Liver (tissue), 9 donors: Measurements from ENCODE around the gene RNF175. TPM values are rescaled to one million over a fixed set of nuclear protein-coding genes. Genes with fewer than 3 reads are reported as not detected.

Experiments
- DNase-seq: peaks from one replicate; pipeline ENCODE4 v3.0.0-alpha.2; 2017; ENCODE audit warnings: low spot score
- H3K27ac ChIP-seq, 2 donors: one replicate each; pipeline ENCODE4 v1.7.0; 2013; ENCODE audit warnings: inconsistent platforms in 2 of 2, low read length in 2 of 2, control low read depth in 1 of 2, low read depth in 1 of 2, mild to moderate bottlenecking in 1 of 2
- H3K27me3 ChIP-seq, 4 donors: one replicate each; pipeline versions ENCODE4 v1.6.1 to v1.7.0; 2013; ENCODE audit warnings: low read length in 3 of 4, inconsistent platforms in 1 of 4, mild to moderate bottlenecking in 1 of 4, moderate library complexity in 1 of 4; ENCODE audit not compliant: control insufficient read depth in 4 of 4, insufficient read depth in 4 of 4
- H3K36me3 ChIP-seq, 4 donors: one replicate each; pipeline versions ENCODE4 v1.6.1 to v1.7.0; 2013; ENCODE audit warnings: low read length in 3 of 4, mild to moderate bottlenecking in 3 of 4, low read depth in 1 of 4, moderate library complexity in 1 of 4; ENCODE audit not compliant: control insufficient read depth in 4 of 4, insufficient read depth in 3 of 4
- H3K4me1 ChIP-seq, 4 donors: one replicate each; pipeline versions ENCODE4 v1.6.1 to v1.7.0; 2013; ENCODE audit warnings: low read length in 3 of 4, mild to moderate bottlenecking in 3 of 4, moderate library complexity in 1 of 4; ENCODE audit not compliant: control insufficient read depth in 4 of 4, insufficient read depth in 4 of 4
- H3K4me3 ChIP-seq, 3 donors: one replicate each; pipeline versions ENCODE4 v1.6.1 to v1.7.0; 2013; ENCODE audit warnings: low read length in 3 of 3, control low read depth in 1 of 3, low read depth in 1 of 3, mild to moderate bottlenecking in 1 of 3
- H3K9ac ChIP-seq, 2 donors: one replicate each; pipeline ENCODE4 v1.7.0; 2013; ENCODE audit warnings: low read length in 2 of 2, mild to moderate bottlenecking in 2 of 2, moderate library complexity in 2 of 2, control low read depth in 1 of 2, low read depth in 1 of 2
- H3K9me3 ChIP-seq, 4 donors: one replicate each; pipeline versions ENCODE4 v1.6.1 to v1.7.0; 2013; ENCODE audit warnings: low read length in 3 of 4; ENCODE audit not compliant: control insufficient read depth in 4 of 4
- ATF3 ChIP-seq: IDR thresholded peaks from 2 replicates; pipeline ENCODE4 v1.6.1; 2016; ENCODE audit warnings: antibody characterized with exemption
- CTCF ChIP-seq: fragments of 150-350 bp; IDR thresholded peaks from 2 replicates; pipeline ENCODE4 v1.5.1; 2017; ENCODE audit warnings: improper control_type of control experiment, low read depth, low read length; ENCODE audit not compliant: missing input control
- EGR1 ChIP-seq, 2 donors: IDR thresholded peaks; 2 replicates each; pipeline ENCODE4 v1.6.1; 2016 to 2018; ENCODE audit warnings: antibody characterized with exemption in 2 of 2, low read depth in 2 of 2
- FOXA1 ChIP-seq: IDR thresholded peaks from 2 replicates; pipeline ENCODE4 v1.6.1; 2016; ENCODE audit warnings: antibody characterized with exemption
- FOXA2 ChIP-seq: IDR thresholded peaks from 2 replicates; pipeline ENCODE4 v1.6.1; 2016; ENCODE audit warnings: antibody characterized with exemption
- GABPA ChIP-seq, 2 donors: IDR thresholded peaks in 1 of 2; conservative IDR thresholded peaks in 1 of 2; 2 replicates each; pipeline ENCODE4 v1.6.1; 2016; ENCODE audit warnings: antibody characterized with exemption in 2 of 2, mild to moderate bottlenecking in 1 of 2, moderate library complexity in 1 of 2
- HNF4A ChIP-seq, 2 donors: conservative IDR thresholded peaks; 2 replicates each; pipeline ENCODE4 v1.6.1; 2016; ENCODE audit warnings: antibody characterized with exemption in 2 of 2, mild to moderate bottlenecking in 2 of 2
- HNF4G ChIP-seq: IDR thresholded peaks from 2 replicates; pipeline ENCODE4 v1.6.1; 2016; ENCODE audit warnings: antibody characterized with exemption
- JUND ChIP-seq, 2 donors: IDR thresholded peaks; 2 replicates each; pipeline ENCODE4 v1.6.1; 2016; ENCODE audit warnings: antibody characterized with exemption in 2 of 2
- NR2F2 ChIP-seq: IDR thresholded peaks from 2 replicates; pipeline ENCODE4 v1.6.1; 2016; ENCODE audit warnings: antibody characterized with exemption
- RAD21 ChIP-seq, 2 donors: IDR thresholded peaks; 2 replicates each; pipeline ENCODE4 v1.6.1; 2016; ENCODE audit warnings: antibody characterized with exemption in 2 of 2, mild to moderate bottlenecking in 2 of 2
- REST ChIP-seq: IDR thresholded peaks from 2 replicates; pipeline ENCODE4 v1.6.1; 2016; ENCODE audit warnings: antibody characterized with exemption, mild to moderate bottlenecking
- RXRA ChIP-seq, 2 donors: IDR thresholded peaks; 2 replicates each; pipeline ENCODE4 v1.6.1; 2017 to 2018; ENCODE audit warnings: antibody characterized with exemption in 2 of 2, mild to moderate bottlenecking in 1 of 2
- SP1 ChIP-seq: IDR thresholded peaks from 2 replicates; pipeline ENCODE4 v1.6.1; 2018; ENCODE audit warnings: antibody characterized with exemption, mild to moderate bottlenecking
- TAF1 ChIP-seq: conservative IDR thresholded peaks from 2 replicates; pipeline ENCODE4 v1.6.1; 2016; ENCODE audit warnings: antibody characterized with exemption, mild to moderate bottlenecking
- YY1 ChIP-seq: IDR thresholded peaks from 2 replicates; pipeline ENCODE4 v1.6.1; 2016; ENCODE audit warnings: antibody characterized with exemption, mild to moderate bottlenecking
- ZBTB33 ChIP-seq: IDR thresholded peaks from 2 replicates; pipeline ENCODE4 v1.6.1; 2016; ENCODE audit warnings: antibody characterized with exemption
- WGBS: extraction: QIAGEN DNeasy Blood & Tissue Kit; methylation state at CpG from one replicate; pipeline ENCODE4 v1.1.7; 2013; 5-methylcytosine and 5-hydroxymethylcytosine counted together
- polyA plus RNA-seq, 2 donors: library from polyadenylated mRNA; stranded (reverse) in 1 of 2; unstranded in 1 of 2; fragments of 200-250 nt in 1 of 2; fragments of >200 nt in 1 of 2; fragmentation: Nextera tagmentation in 1 of 2; extraction: Ambion mirVana in 1 of 2; gene quantifications; one replicate each; pipeline versions ENCODE4 v1.2.1 to v1.2.3, GENCODE V29; 2013 to 2015
- total RNA-seq, 2 donors: library from RNA; depleted of rRNA; stranded (reverse); fragments of >200 nt; gene quantifications; one replicate each; pipeline ENCODE4 v1.2.3, GENCODE V29; 2014
- TF ChIP-seq, protein P1 (sequence below): IDR thresholded peaks from 2 replicates; pipeline ENCODE4 v1.6.1; 2016; ENCODE audit warnings: antibody characterized with exemption
- donor health status: healthy.
- donor health status: healthy.
- donor health status: healthy.
- donor health status: healthy.
- donor health status: healthy.

Gene RNF175
- total and polyA plus RNA-seq, 4 donors: 0.08 to 0.65 (median 0.24) TPM; not detected in 1

DNA sequence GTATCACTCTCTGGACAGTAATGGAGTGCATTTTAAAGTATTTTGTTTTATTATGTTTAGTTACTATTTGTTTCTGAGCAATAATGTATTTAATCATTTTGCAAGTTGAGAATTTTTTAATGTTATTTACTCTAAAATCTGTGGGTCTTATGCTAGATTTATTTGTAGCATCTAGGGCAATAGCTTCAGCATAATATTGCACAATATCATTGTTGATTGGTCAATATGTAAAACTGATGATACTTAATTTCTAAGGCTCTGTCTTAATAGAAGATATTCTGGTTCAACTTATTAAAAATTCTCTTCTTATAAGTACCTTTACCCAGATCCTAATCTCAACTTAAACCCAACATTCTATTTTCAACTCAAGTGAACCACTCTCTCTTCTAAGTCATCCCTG is 17.6 kb upstream of the RNF175 start:
- Histone ChIP-seq H3K4me3 (no peak overlapping the region), H3K27me3 (peaks cover 0 to 13% (median 0%) of the 10 kb centered on the region in 4 donors), H3K36me3 (no peaks in the 10 kb centered on the region), H3K9me3 (peaks cover 0 to 6% (median 1%) of the 10 kb centered on the region in 4 donors), H3K9ac (no peak overlapping the region), H3K4me1 (no peaks in the 10 kb centered on the region), H3K27ac (no peak overlapping the region)
- no peak for DNase-seq
- TF ChIP-seq FOXA1 (no peak), HNF4A (conservative IDR thresholded peaks at IDR 0.05) (no peak)

DNA sequence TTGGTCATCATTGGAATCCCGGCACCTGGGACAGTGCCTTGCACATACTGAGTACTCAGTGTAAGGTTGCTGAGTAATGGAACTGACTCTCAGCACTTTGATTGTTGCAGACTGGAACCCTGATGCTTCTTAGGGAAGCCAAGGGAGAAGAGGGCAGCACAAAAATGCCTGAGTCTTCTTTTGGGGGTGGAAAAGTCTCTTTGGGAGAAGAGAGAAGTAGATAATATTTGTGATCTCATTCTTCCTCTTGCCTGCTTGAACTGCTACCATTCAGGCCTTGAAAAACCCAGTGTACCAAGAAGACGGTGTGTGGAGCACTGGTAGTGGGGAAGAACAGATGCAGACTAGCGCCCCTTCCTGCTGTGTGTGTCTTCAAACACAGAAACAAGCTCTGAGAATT is 16.8 kb upstream of the RNF175 start:
- no peaks in the 10 kb centered on the region for H3K36me3 ChIP-seq
- no peak overlapping the region for H3K27ac ChIP-seq
- no peak overlapping the region for H3K4me3 ChIP-seq
- no peaks in the 10 kb centered on the region for H3K4me1 ChIP-seq
- DNase-seq: no peak
- H3K27me3 ChIP-seq: peaks cover 0 to 13% (median 0%) of the 10 kb centered on the region in 4 donors
- peaks cover 0 to 6% (median 1%) of the 10 kb centered on the region in 4 donors for H3K9me3 ChIP-seq
- H3K9ac ChIP-seq: no peak overlapping the region
- TF ChIP-seq ZBTB33 (no peak), RXRA (IDR thresholded peaks at IDR 0.05) (no peak), TAF1 (no peak), RAD21 (IDR thresholded peaks at IDR 0.05) (no peak), FOXA1 (no peak)
- TF ChIP-seq, protein P1, sequence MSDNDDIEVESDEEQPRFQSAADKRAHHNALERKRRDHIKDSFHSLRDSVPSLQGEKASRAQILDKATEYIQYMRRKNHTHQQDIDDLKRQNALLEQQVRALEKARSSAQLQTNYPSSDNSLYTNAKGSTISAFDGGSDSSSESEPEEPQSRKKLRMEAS: no peak
- WGBS: 77% methylated on average over 3 of the region's 3 CpGs

DNA sequence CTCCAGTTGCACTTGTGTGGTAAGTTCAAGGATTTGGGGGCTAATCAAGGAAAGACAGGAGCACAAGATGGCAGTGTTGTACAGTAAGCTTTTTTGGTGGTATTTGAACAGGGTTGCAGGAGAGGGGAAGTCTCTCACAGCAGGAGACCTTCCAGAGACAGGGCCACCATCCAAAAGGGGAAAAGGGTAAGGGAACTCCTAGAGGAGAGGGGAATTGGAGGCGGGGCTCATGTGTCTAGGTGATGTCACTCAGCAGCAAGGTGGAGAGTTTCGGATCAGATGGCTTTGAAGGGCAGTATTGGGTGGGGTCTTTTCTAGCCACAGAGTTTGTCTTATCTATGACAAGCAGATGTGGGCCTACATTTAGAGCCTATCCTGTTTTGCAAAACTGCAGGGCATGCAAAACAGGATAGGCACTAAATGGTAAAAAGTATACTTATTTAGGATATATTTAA is 13.4 kb upstream of the RNF175 start:
- peaks cover 0 to under 1% (median 0%) of the 10 kb centered on the region in 4 donors for H3K9me3 ChIP-seq
- H3K4me1 ChIP-seq: no peaks in the 10 kb centered on the region
- no peak overlapping the region for H3K4me3 ChIP-seq
- H3K9ac ChIP-seq: no peak overlapping the region
- peaks cover 0 to 7% (median 0%) of the 10 kb centered on the region in 4 donors for H3K27me3 ChIP-seq
- H3K27ac ChIP-seq: no peak overlapping the region
- 70% methylated on average over 2 of the region's 2 CpGs for WGBS
- H3K36me3 ChIP-seq: no peaks in the 10 kb centered on the region
- peak; percentile 59 for DNase-seq
- TF ChIP-seq YY1 (no peak), GABPA (IDR thresholded peaks at IDR 0.05 in 1 of 2, conservative IDR thresholded peaks at IDR 0.05 in 1 of 2) (no peak), HNF4G (no peak), NR2F2 (no peak), FOXA2 (no peak), SP1 (no peak), TAF1 (no peak), CTCF (no peak), ZBTB33 (no peak), HNF4A (conservative IDR thresholded peaks at IDR 0.05) (no peak), FOXA1 (no peak), RXRA (IDR thresholded peaks at IDR 0.05) (no peak), ATF3 (no peak), RAD21 (IDR thresholded peaks at IDR 0.05) (no peak), EGR1 (IDR thresholded peaks at IDR 0.05; ENCODE audit: low read depth in 2 of 2) (no peak), REST (no peak), JUND (IDR thresholded peaks at IDR 0.05) (no peak)
- TF ChIP-seq, protein P1: no peak
